Glutamatergic neuron (in vitro differentiated cells): Measurements from ENCODE around the gene SIRT7. TPM values are rescaled to one million over a fixed set of nuclear protein-coding genes. Genes with fewer than 3 reads are reported as not detected.

Experiments used
- DNase-seq: peaks from one replicate; pipeline ENCODE4 v3.0.0; 2022
- H3K27ac Mint-ChIP-seq: one replicate; pipeline ENCODE4 v1.8.0; 2020; ENCODE audit warnings: mild to moderate bottlenecking, mixed read lengths, inconsistent platforms; ENCODE audit not compliant: unreplicated experiment
- H3K27me3 Mint-ChIP-seq: one replicate; pipeline ENCODE4 v1.8.0; 2020; ENCODE audit warnings: mild to moderate bottlenecking, moderate library complexity, mixed read lengths, inconsistent platforms; ENCODE audit not compliant: unreplicated experiment
- H3K36me3 Mint-ChIP-seq: one replicate; pipeline ENCODE4 v1.8.0; 2020; ENCODE audit warnings: mild to moderate bottlenecking, mixed read lengths, inconsistent platforms; ENCODE audit not compliant: unreplicated experiment
- H3K4me1 Mint-ChIP-seq: one replicate; pipeline ENCODE4 v1.8.0; 2020; ENCODE audit warnings: mild to moderate bottlenecking, low read depth, mixed read lengths, inconsistent platforms; ENCODE audit not compliant: unreplicated experiment
- H3K4me3 Mint-ChIP-seq: one replicate; pipeline ENCODE4 v1.8.0; 2020; ENCODE audit warnings: mild to moderate bottlenecking, mixed read lengths, inconsistent platforms; ENCODE audit not compliant: unreplicated experiment
- H3K9me3 Mint-ChIP-seq: one replicate; pipeline ENCODE4 v1.8.0; 2020; ENCODE audit warnings: mild to moderate bottlenecking, moderate library complexity, mixed read lengths, inconsistent platforms; ENCODE audit not compliant: unreplicated experiment
- total RNA-seq: library from RNA; stranded (reverse); fragmentation: NEBNext Ultra II Directional; extraction: Animal tissue kit (Norgen Biotek cat#: 25700); gene quantifications from one replicate; pipeline ENCODE4 v1.2.1, GENCODE V29; 2021; ENCODE audit not compliant: unreplicated experiment
- TF ChIP-seq, protein P1 (sequence below): fragments of 200-600 bp; sonication (generic); IDR thresholded peaks from one replicate; pipeline ENCODE4 v1.5.0; 2021; ENCODE audit not compliant: partially characterized antibody, unreplicated experiment

Gene SIRT7
- total RNA-seq, 1 donor from 2014 or later = 38.7 TPM

DNA sequence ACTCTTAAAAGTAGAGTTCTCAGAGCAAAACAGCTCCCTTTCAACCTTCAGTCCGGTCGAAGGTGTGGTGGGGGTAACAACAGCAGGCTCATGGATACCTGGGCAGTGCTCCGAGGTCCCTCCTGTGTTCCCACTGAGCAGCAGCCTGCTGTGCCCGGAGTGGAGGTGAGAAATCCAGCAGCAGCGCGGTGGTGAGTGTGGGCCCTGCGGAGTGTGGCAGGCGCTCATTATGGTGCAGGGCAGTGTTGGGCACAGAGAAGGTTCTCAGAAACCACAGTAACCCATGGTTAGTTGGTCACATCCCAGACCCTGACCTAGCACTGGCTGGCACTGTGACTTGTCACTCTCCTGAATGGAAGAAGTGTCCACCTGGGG, 52.6 kb downstream of the SIRT7 start:
- Mint-ChIP-seq H3K4me1 (peaks cover 7% of the 10 kb centered on the region), H3K4me3 (no peak overlapping the region), H3K9me3 (peaks cover 21% of the 10 kb centered on the region), H3K36me3 (no peaks in the 10 kb centered on the region), H3K27me3 (peaks cover 18% of the 10 kb centered on the region), H3K27ac (no peak overlapping the region)
- TF ChIP-seq, protein P1, sequence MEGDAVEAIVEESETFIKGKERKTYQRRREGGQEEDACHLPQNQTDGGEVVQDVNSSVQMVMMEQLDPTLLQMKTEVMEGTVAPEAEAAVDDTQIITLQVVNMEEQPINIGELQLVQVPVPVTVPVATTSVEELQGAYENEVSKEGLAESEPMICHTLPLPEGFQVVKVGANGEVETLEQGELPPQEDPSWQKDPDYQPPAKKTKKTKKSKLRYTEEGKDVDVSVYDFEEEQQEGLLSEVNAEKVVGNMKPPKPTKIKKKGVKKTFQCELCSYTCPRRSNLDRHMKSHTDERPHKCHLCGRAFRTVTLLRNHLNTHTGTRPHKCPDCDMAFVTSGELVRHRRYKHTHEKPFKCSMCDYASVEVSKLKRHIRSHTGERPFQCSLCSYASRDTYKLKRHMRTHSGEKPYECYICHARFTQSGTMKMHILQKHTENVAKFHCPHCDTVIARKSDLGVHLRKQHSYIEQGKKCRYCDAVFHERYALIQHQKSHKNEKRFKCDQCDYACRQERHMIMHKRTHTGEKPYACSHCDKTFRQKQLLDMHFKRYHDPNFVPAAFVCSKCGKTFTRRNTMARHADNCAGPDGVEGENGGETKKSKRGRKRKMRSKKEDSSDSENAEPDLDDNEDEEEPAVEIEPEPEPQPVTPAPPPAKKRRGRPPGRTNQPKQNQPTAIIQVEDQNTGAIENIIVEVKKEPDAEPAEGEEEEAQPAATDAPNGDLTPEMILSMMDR = no peak
- DNase-seq = no peak

DNA sequence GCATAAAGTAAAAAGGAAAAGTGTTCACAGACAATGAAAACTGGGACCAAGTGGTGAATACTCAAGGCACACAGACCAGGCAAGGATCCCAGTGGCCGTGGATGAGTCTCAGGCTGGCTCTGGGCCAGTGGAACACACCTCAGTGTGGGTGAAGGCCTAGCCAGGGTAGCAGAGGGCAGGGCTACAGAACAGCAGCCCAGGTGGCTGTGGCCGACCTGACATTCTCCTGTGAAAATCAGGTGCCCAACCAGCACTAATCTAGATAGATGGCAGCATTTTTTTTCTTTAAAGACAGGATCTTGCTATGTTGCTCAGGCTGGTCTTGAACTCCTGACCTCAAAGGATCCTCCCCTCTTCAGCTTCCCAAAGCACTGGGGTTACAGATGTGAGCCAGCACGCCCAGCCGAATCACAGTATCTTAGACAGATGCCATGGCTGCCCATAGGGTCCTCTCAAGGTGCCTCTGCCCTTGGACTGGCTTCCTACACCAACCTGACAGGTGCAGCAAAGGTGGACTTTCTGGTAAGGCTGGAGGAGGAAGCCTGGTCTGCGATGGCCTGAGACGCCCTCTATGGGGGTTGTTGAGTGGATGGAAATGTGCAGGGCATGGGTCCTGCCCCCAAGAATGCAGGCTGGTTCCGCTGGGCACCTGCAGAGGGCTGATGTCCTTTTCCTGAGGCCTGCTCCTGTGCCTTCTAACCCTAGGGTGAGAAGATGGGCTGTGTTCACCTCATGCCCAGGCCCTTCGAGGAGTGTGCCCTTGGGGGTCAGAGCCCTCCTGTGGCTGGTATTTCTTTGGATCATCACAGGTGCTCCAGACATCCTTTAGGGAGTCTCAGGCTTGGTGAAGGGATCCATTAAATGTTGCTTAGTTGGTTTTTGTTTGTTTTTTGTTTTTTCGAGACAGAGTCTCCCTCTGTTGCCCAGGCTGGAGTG, 53.9 kb downstream of the SIRT7 start:
- Mint-ChIP-seq H3K27me3 (peaks cover 19% of the 10 kb centered on the region), H3K4me1 (peaks cover 10% of the 10 kb centered on the region), H3K27ac (no peak overlapping the region), H3K9me3 (peaks cover 22% of the 10 kb centered on the region), H3K4me3 (no peak overlapping the region), H3K36me3 (no peaks in the 10 kb centered on the region)
- DNase-seq = no peak
- TF ChIP-seq, protein P1 = no peak

DNA sequence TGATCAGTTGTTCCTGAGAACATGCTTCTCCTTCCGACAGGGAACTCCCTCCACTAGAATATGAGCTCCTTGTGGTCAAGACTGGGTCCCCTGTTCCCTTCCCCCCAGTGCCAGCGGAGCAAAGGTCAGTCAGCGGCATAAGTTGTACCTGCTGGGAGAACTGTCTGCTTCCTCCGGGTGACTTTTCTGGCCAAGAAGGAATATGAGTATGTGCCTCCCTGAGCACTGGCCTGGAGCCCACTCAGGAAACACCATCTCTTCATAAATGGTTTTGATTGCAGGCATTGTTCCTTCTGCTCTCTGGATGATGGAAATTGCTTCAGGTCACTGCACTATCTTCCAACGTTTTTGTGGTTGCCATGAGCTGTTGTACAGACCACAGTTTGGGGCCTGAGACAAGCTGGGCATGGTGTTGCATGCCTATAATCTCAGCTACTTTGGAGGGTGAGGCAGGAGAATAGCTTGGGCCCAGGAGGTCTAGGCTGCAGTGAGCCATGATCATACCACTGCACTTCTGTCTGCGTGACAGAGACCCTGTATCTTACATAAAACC, 54.8 kb downstream of the SIRT7 start:
- H3K4me1 Mint-ChIP-seq = peaks cover 10% of the 10 kb centered on the region
- H3K27ac Mint-ChIP-seq = peak overlapping the region; percentile 81
- TF ChIP-seq, protein P1 = no peak

More for the DNA sequence above, 54.8 kb downstream of the SIRT7 start:
- DNase-seq = no peak
- peak overlapping the region; percentile 76 for H3K4me3 Mint-ChIP-seq
- peaks cover 22% of the 10 kb centered on the region for H3K9me3 Mint-ChIP-seq
- H3K27me3 Mint-ChIP-seq = peaks cover 19% of the 10 kb centered on the region
- H3K36me3 Mint-ChIP-seq = no peaks in the 10 kb centered on the region

Other genes with a start within 250 kb of the SIRT7 start
- 55.2 TPM for gene ARL16, start 234.4 kb downstream of the SIRT7 start, total RNA-seq
- gene HGS, start 234.2 kb downstream of the SIRT7 start, total RNA-seq = 167 TPM
- gene MRPL12, start 214.8 kb downstream of the SIRT7 start, total RNA-seq = 57.7 TPM
- gene SLC25A10, start 205.9 kb downstream of the SIRT7 start, total RNA-seq = 60.8 TPM
- 6.7 TPM for gene GCGR, start 114.0 kb downstream of the SIRT7 start, total RNA-seq
- 218 TPM for gene MCRIP1, start 84.9 kb downstream of the SIRT7 start, total RNA-seq
- 0.81 TPM for gene PPP1R27, start 83.1 kb downstream of the SIRT7 start, total RNA-seq
- gene P4HB, start 57.6 kb downstream of the SIRT7 start, total RNA-seq = 259 TPM
- 432 TPM for gene ARHGDIA, start 46.8 kb downstream of the SIRT7 start, total RNA-seq
- 80.6 TPM for gene ALYREF, start 26.6 kb downstream of the SIRT7 start, total RNA-seq
- 118 TPM for gene ANAPC11, start 26.5 kb downstream of the SIRT7 start, total RNA-seq
- 0.96 TPM for gene NPB, start 15.9 kb downstream of the SIRT7 start, total RNA-seq
- gene PCYT2, start 6.8 kb downstream of the SIRT7 start, total RNA-seq = 63.0 TPM
- 30.6 TPM for gene MAFG, start 9.6 kb upstream of the SIRT7 start, total RNA-seq
- gene PYCR1, start 19.1 kb upstream of the SIRT7 start, total RNA-seq = 68.1 TPM
- gene MYADML2, start 29.1 kb upstream of the SIRT7 start, total RNA-seq = 0.69 TPM
- gene NOTUM, start 43.0 kb upstream of the SIRT7 start, total RNA-seq = 39.8 TPM
- gene ASPSCR1, start 59.5 kb upstream of the SIRT7 start, total RNA-seq = 51.7 TPM
- 59.9 TPM for gene CENPX, start 104.7 kb upstream of the SIRT7 start, total RNA-seq
- gene LRRC45, start 105.1 kb upstream of the SIRT7 start, total RNA-seq = 29.6 TPM
- 46.0 TPM for gene RAC3, start 113.5 kb upstream of the SIRT7 start, total RNA-seq
- gene DCXR, start 119.5 kb upstream of the SIRT7 start, total RNA-seq = 89.5 TPM
- gene RFNG, start 133.6 kb upstream of the SIRT7 start, total RNA-seq = 50.8 TPM
- gene GPS1, start 133.7 kb upstream of the SIRT7 start, total RNA-seq = 115 TPM
- gene DUS1L, start 147.6 kb upstream of the SIRT7 start, total RNA-seq = 122 TPM
- gene FASN, start 180.1 kb upstream of the SIRT7 start, total RNA-seq = 439 TPM